HG03097 (cell line): ENCODE data around the gene ALKBH5.

Experiments used
- ATAC-seq: cut with Tn5 transposase; IDR thresholded peaks from one replicate; pipeline ENCODE4 v1.9.1; 2021; ENCODE audit not compliant: unreplicated experiment, low FRiP score

ALKBH5 gene

GRCh38 chr17:18236494-18236893, 52.9 kb downstream of the ALKBH5 start:
- no peak for ATAC-seq

DNA sequence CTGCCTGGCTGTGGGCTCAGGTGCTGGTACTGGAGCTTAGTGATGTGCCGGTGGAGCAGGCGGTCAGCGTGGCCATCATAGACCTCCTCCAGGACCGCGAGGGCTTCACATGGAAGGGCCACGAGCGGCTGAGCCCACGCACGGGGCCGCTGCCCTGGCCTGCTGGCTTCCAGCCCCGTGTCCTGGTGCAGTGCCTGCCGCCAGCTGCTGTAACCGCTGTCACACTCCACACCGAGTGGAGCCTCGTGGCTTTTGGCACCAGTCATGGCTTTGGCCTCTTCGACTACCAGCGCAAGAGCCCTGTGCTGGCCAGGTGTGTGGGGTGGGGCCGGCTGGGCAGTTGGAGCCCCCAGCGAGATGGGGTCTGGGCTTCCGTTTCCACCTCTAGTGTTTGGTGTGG, 53.8 kb downstream of the ALKBH5 start:
- ATAC-seq = no peak

DNA sequence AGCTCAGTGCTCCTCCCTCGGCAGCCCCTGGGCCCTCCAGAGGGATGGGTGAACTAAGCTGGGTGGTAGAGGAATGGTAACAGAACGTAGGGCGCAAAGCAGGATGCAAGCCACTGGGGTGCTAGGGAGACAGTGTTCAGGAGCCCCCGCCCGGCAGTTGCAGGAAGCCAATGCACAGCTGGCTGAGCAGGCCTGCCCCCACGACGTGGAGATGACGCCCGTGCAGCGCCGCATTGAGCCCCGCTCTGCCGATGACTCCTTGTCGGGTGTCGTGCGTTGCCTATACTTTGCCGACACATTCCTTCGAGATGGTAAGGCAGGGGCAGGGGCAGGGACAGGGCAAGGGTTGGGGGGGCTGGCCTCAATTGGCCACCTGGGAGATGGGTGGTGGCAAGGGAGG, 54.7 kb downstream of the ALKBH5 start:
- ATAC-seq = no peak

- no peak for ATAC-seq
Observed at GRCh38 chr17:18240449-18240848, 56.8 kb downstream of the ALKBH5 start.

DNA sequence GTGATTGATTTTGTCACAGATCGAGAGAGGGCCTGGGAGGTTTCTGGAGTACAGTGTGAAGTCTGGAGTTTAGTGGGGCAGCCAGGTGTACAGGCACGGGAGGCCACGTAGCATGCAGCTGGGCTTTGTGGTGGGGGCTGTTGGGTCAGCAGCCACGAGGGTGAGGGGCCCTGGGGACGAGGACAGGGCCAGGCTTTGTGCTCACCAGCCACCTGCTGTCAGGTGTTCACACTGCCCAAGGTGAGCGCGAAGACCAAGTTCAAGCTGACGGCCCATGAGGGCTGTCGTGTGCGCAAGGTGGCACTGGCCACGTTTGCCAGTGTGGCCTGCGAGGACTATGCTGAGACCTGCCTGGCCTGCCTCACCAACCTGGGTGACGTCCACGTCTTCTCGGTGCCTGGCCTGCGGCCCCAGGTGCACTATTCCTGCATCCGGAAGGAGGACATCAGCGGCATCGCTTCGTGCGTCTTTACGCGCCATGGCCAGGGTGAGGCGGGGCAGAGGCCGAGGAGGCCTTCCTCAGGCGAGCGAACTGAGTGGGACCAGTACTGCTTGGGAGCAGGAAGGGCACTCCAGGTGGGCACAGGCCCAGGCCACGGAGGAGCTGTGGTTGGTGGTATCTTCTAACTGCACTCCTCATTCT, 57.7 kb downstream of the ALKBH5 start:
- no peak for ATAC-seq

GRCh38 chr17:18245038-18245776, 61.6 kb downstream of the ALKBH5 start:
- ATAC-seq = no peak

GRCh38 chr17:18246109-18246725, 62.6 kb downstream of the ALKBH5 start:
- no peak for ATAC-seq

GRCh38 chr17:18246880-18247612, 63.4 kb downstream of the ALKBH5 start:
- no peak for ATAC-seq

DNA sequence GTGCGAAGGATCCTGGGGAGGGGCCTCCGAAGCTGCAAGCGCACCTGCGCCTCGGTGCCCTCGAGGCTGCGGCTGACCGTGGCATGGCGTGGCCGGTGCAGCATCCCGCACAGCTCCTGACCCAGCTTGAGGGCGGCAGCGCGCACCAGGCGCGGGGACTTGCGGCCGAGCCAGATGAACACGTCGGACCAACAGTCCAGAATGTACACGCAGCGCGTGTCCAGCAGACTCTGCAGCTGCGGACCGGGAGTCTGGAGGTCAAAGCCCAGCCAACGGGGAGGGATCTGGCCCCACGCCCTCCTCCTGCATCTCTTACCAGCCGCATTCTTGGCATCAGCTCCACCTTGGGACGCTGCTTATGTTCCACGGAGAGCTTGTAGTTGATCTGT, 64.0 kb downstream of the ALKBH5 start:
- ATAC-seq = no peak

- no peak for ATAC-seq
Observed at GRCh38 chr17:18248300-18248731, 64.7 kb downstream of the ALKBH5 start.

- ATAC-seq = no peak
Observed at GRCh38 chr17:18248811-18249210, 65.2 kb downstream of the ALKBH5 start.

DNA sequence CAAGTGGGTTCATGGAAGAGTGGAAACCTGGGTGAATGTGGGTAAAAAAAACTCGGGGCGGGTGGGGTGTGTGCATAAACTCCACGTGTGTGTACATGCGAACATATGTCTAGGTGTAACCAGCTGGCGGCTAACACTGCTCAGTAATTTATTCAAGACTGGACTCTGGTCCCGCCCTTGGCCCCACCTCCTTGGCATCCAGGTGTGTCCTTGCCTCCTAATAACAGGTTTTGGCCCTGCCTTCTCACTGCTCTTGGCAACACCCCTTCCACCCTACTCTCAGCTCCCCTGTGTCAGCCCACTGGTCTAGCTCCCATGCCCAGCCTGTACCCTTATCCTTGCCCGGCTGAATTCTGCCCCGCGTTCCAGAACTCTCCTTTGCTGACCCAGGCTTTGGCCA, 66.6 kb downstream of the ALKBH5 start:
- ATAC-seq = no peak

DNA sequence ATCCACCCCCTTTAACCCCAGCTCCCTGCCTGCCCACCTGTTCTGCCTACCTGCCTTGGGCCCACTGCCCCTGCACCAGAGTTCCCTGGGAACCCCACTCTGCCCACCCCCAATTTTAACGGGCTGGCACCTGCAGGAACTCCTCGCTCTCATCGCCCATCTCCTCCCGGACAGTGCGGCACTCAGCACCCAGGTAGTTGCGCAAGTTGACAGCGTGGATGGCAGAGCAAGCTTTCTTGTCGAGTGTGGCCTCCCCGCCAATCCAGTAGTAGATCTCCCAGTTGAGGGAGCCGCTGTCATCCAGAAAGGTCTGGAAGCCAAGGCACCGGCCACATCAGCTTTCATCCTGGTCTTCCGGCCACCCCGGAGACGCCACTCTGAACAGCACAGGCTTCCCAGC, 67.1 kb downstream of the ALKBH5 start:
- ATAC-seq = no peak

GRCh38 chr17:18251204-18251603, 67.6 kb downstream of the ALKBH5 start:
- ATAC-seq = no peak

DNA sequence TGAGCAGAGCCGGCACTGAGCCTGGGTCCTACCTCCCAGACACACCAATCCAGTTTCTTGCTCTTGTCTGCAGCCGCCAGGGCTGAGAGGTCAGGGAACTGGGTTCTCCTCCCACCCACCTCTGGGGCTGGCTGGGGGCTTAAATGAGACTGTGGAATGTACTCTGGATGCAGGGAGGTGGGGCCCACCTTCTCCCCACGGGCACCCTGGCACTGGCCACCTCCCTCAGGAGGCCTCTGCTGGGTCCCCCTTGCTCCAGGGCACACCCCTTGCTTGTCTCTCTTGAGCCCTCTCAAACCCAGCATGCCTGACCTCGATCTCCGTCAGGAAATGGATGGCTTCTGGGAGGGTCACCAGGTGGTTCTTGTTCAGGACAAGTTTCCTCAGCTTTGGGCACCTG, 68.5 kb downstream of the ALKBH5 start:
- ATAC-seq = no peak

DNA sequence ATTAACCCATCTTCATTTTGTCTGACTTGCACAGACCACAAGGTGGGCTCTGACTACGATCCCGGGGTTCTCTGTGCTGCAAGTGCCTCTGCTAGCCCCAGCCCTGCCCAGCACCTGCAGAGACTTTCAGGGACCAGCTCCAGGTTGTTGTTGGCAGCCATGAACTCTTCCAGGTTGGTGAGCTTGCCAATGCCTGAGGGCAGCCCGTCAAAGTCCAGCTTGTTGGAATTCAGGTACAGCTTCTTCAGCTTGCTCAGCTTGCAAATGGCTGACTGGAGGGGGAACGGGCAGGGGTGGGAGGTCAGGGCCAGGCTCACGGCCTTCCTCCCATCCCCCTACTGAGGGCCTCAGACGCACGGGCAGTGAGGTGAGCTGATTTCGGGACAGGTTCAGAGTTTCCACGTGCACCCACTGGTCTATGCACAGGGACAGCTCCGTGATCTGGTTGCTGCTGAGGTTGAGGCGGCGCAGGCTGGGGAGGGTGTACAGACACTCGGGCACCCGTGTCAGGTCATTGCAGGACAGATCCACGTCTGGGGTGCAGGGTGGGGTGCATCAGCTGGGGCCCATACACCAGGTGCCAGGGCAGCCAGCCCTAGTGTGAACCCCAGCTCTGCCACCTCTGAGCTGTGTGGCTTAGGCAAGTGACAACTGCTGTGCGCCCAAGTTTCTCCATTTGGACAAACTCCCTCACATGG, 69.7 kb downstream of the ALKBH5 start:
- no peak for ATAC-seq

- ATAC-seq = no peak
Observed at GRCh38 chr17:18253947-18254821, 70.6 kb downstream of the ALKBH5 start.

DNA sequence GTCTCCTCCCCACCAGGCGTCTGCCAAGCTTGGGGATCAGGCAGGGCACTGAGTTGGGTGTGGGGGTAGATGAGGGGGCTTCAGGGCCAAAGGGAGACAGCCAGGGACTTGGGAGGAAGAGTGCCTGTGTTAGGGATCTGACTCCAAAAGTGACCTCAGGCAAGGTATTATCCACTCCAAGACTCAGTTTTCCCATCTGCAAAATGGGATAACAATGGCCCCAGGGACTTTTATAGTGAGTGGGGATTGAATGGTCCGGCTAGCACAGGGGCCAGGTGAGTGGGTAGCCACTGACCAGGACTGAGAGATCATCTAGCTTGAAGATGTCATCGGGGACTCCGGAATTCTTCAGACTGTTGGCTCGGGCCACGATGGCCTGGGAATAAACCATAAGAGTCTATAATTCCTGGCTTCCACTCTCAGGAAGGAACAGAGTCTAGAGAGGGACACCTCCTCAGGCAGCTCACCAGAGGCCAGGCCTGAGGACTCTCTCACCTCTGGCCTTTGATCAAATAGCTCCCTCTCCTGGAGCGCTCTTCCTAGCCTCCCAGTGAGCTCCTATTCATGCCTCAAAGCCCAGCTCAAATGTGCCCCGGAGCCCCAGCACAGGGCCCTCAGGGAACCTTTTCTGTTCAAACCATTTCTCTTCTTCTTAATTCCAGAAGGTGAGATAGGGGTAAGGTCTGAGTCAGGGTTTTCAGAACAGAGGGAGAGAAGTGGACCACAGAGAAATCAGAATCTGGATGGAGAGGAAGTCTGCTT, 71.4 kb downstream of the ALKBH5 start:
- no peak for ATAC-seq

DNA sequence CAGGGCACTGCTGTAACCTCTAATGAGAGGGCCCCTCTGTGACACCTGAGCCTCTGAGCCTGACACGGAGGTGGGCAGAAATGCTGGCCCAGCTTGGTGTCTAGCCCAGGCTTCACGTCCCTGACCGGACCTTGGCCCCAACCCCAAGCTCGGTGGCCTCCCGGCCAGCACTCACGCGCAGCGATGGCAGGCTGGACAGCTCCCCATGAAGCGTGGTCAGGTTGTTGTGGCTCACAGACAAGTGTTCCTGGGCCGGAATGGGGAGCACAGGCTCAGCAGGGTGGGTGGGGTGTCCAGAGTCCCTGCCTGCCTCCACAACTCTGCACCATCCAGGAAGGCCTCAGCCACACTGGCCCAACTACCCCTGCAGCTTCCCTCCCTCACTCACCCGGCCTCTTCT, 72.7 kb downstream of the ALKBH5 start:
- ATAC-seq = no peak
